ENCODE measurements around the gene PARD3B.

PARD3B gene

GRCh38 chr2:204834716-204835384 is 289.6 kb downstream of the PARD3B start:
- no peak for TF ChIP-seq POLR2A (IDR thresholded peaks at IDR 0.05; ENCODE audit: low read length)
- no peak for TF ChIP-seq GATA1 (IDR thresholded peaks at IDR 0.05; ENCODE audit: low read depth, low read length)

GRCh38 chr2:204835786-204836185 is 290.5 kb downstream of the PARD3B start:
- no peak for DNase-seq
- TF ChIP-seq GATA1 (IDR thresholded peaks at IDR 0.05; ENCODE audit: low read depth, low read length), result no peak
- no peak for TF ChIP-seq POLR2A (IDR thresholded peaks at IDR 0.05; ENCODE audit: low read length)

More at GRCh38 chr2:204834716-204835384, 289.6 kb downstream of the PARD3B start:
- no peak for DNase-seq

- no peak for DNase-seq
- no peak for TF ChIP-seq POLR2A (IDR thresholded peaks at IDR 0.05; ENCODE audit: low read length)
- TF ChIP-seq GATA1 (IDR thresholded peaks at IDR 0.05; ENCODE audit: low read depth, low read length), result no peak
Observed at GRCh38 chr2:204840504-204840903, 295.2 kb downstream of the PARD3B start.

GRCh38 chr2:204842068-204842467 is 296.8 kb downstream of the PARD3B start:
- DNase-seq, result no peak
- TF ChIP-seq POLR2A (IDR thresholded peaks at IDR 0.05; ENCODE audit: low read length) (no peak), GATA1 (IDR thresholded peaks at IDR 0.05; ENCODE audit: low read depth, low read length) (no peak)

- TF ChIP-seq GATA1 (IDR thresholded peaks at IDR 0.05; ENCODE audit: low read depth, low read length), result no peak
- TF ChIP-seq POLR2A (IDR thresholded peaks at IDR 0.05; ENCODE audit: low read length), result no peak
- no peak for DNase-seq
Observed at GRCh38 chr2:204842661-204843485, 297.6 kb downstream of the PARD3B start.

GRCh38 chr2:204846471-204846870 is 301.2 kb downstream of the PARD3B start:
- DNase-seq, result no peak
- TF ChIP-seq GATA1 (IDR thresholded peaks at IDR 0.05; ENCODE audit: low read depth, low read length), result no peak
- TF ChIP-seq POLR2A (IDR thresholded peaks at IDR 0.05; ENCODE audit: low read length), result no peak

DNA sequence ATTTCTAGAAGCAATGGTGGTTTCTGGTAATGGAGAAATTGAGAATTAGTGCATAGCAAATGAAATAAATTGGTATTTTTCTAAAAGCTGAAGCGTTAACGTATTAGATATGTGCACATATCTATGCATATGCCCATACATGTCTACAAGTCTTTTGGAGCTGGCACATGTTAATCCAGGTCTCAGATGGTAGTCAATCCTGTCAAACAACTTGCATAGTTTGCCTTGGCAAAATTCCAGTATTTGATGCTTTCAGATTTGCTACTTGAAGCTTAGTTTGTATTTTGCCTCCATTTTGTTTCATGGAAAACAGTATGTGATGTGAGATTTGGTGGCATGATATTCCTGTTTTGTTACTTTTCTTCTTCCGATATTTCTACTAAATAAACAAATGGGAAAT is 304.6 kb downstream of the PARD3B start:
- TF ChIP-seq POLR2A (IDR thresholded peaks at IDR 0.05; ENCODE audit: low read length), result no peak
- no peak for TF ChIP-seq GATA1 (IDR thresholded peaks at IDR 0.05; ENCODE audit: low read depth, low read length)

DNA sequence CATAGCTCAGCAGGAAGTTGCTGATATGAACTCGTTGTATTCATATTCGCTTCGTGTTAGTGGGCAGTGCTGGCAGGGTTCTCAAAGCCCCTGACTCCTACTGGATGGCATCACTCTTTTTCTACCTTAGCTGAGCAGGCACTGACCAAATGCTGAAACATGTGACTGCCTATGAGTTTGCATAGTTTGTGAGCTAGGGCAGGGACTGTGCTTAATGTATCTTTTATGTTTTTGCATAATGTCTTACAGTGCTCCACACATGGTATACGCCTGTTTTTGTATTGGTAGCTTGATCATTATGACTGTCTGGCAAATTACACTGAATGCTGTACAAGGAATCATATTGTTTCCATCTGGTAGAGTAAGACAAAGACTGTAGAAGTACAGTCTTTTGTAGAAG is 305.3 kb downstream of the PARD3B start:
- DNase-seq, result no peak
- TF ChIP-seq POLR2A (IDR thresholded peaks at IDR 0.05; ENCODE audit: low read length) (no peak), GATA1 (IDR thresholded peaks at IDR 0.05; ENCODE audit: low read depth, low read length) (no peak)

More for the DNA sequence above, 304.6 kb downstream of the PARD3B start:
- no peak for DNase-seq

DNA sequence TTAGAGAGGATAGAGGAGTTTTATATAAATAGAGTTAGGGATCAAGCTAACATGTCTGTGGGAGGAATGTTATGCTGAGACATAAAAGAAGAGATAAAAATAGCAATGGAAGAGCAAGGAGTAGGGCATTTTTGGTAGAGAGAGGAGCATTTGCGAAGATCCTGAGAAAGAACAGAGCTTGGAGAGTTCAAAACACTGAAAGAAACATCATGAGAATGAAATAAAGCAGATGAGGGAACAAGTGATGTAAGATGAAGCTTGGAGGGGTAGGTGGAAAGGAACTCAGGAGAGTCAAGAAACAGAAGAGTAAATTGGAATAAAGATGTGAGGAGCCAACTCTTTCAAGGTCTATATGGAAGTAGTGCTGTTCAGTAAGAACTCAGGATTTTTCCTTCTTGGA is 308.6 kb downstream of the PARD3B start:
- TF ChIP-seq POLR2A (IDR thresholded peaks at IDR 0.05; ENCODE audit: low read length) (no peak), GATA1 (IDR thresholded peaks at IDR 0.05; ENCODE audit: low read depth, low read length) (no peak)
- no peak for DNase-seq

DNA sequence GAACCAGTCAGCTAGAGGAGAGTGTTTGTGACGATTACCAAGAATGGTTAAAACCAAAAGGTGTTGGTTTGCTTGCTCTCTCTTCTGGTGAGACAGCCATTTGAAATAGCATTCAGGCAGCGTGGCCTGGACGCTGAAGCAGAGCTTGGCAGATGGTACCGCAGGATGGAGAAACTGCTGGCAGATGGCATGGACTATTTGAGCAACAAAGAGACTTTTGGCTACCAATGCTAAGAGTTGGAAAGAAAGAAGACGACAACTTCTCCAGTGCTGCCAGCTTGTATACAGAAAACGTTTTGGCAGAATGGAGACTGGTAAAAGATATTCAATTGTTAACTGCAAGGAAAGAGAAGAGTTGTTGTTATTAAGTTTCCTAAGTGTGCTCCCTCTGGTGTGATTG is 315.0 kb downstream of the PARD3B start:
- no peak for TF ChIP-seq GATA1 (IDR thresholded peaks at IDR 0.05; ENCODE audit: low read depth, low read length)
- TF ChIP-seq POLR2A (IDR thresholded peaks at IDR 0.05; ENCODE audit: low read length), result no peak
- DNase-seq, result no peak

- DNase-seq, result no peak
- TF ChIP-seq GATA1 (IDR thresholded peaks at IDR 0.05; ENCODE audit: low read depth, low read length) (no peak), POLR2A (IDR thresholded peaks at IDR 0.05; ENCODE audit: low read length) (no peak)
Observed at GRCh38 chr2:204862809-204863208, 317.5 kb downstream of the PARD3B start.

GRCh38 chr2:204863336-204863735 is 318.1 kb downstream of the PARD3B start:
- DNase-seq, result no peak
- no peak for TF ChIP-seq POLR2A (IDR thresholded peaks at IDR 0.05; ENCODE audit: low read length)
- no peak for TF ChIP-seq GATA1 (IDR thresholded peaks at IDR 0.05; ENCODE audit: low read depth, low read length)

- DNase-seq, result no peak
- TF ChIP-seq GATA1 (IDR thresholded peaks at IDR 0.05; ENCODE audit: low read depth, low read length), result no peak
- TF ChIP-seq POLR2A (IDR thresholded peaks at IDR 0.05; ENCODE audit: low read length), result no peak
Observed at GRCh38 chr2:204869132-204869823, 324.0 kb downstream of the PARD3B start.

DNA sequence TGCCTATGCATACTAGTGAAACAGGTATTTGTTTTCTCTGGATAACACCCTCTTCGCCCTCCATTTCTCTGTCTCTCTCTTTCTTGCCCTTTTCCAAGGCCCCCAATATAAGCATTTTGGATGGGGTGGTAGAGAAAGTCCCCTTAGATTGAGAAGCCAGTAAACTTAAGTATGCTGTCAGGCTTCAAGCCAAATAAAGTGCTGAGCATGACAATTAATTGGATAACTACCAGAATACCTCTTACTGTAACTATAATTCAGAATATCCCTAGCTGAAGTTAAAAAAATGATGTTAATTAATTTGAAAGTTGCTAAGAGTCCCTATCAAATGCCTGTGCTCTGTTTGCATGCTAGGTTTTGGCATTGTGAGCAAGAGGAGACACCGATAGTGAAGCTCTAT is 324.8 kb downstream of the PARD3B start:
- no peak for DNase-seq
- TF ChIP-seq GATA1 (IDR thresholded peaks at IDR 0.05; ENCODE audit: low read depth, low read length) (no peak), POLR2A (IDR thresholded peaks at IDR 0.05; ENCODE audit: low read length) (no peak)

Data from erythroblast (primary cell).